ENCODE data around the gene TAPT1.

- no peak for TF ChIP-seq CTCF (IDR thresholded peaks at IDR 0.05)
- TF ChIP-seq POLR2A (IDR thresholded peaks at IDR 0.05): no peak
Measured at GRCh38 chr4:16160457-16160856, 65.8 kb downstream of the TAPT1 start.

All from upper lobe of left lung (tissue), 4 donors.